Measurements from ENCODE around the gene DCBLD1. TPM values are rescaled to one million over a fixed set of nuclear protein-coding genes. Genes with fewer than 3 reads are reported as not detected.

The DCBLD1 gene
- total RNA-seq, 1 experiment from 2014 or later, result 19.5 TPM

GRCh38 chr6:117506907-117507306 is 24.4 kb downstream of the DCBLD1 start:
- Histone ChIP-seq H3K9ac (ENCODE audit: low read length) (no peak overlapping the region), H3K4me2 (ENCODE audit: low read length) (no peak overlapping the region), H3K9me3 (ENCODE audit: control insufficient read depth in 1 of 2, insufficient read depth in 1 of 2, low read depth in 1 of 2, low read length in 2 of 2) (no peaks in the 10 kb centered on the region), H3K9me2 (ENCODE audit: insufficient read depth) (no peaks in the 10 kb centered on the region), H3K36me3 (ENCODE audit: control insufficient read depth in 1 of 2, insufficient read depth in 2 of 2, low read length in 2 of 2) (peaks cover 3 to 14% of the 10 kb centered on the region in 2 experiments; a peak in 2 of 4 replicates), H3K4me1 (ENCODE audit: control insufficient read depth in 1 of 2, insufficient read depth in 2 of 2, low read length in 2 of 2) (no peaks in the 10 kb centered on the region; a peak in 1 of 4 replicates), H3K79me2 (ENCODE audit: insufficient read depth, low read length) (peaks cover 9% of the 10 kb centered on the region), H3K27ac (ENCODE audit: low read depth, low read length) (no peak overlapping the region), H3K27me3 (ENCODE audit: insufficient read depth, low read length) (no peaks in the 10 kb centered on the region), H4K20me1 (ENCODE audit: insufficient read depth) (no peaks in the 10 kb centered on the region), H2AFZ (ENCODE audit: low read depth, low read length, poor library complexity, severe bottlenecking) (no peak overlapping the region), H3K4me3 (replicated peaks in 1 of 2; ENCODE audit: low read depth in 1 of 2, low read length in 2 of 2) (no peak overlapping the region)
- DNase-seq (ENCODE audit: low read depth, low spot score) (no peak), ATAC-seq (no peak)
- POLR2A ChIA-PET, result no interaction called here
- TF ChIP-seq RAD21 (IDR thresholded peaks at IDR 0.05; ENCODE audit: low read depth), result no peak
- TF ChIP-seq REST (IDR thresholded peaks at IDR 0.05; ENCODE audit: low read depth), result no peak
- TF ChIP-seq ELF1 (IDR thresholded peaks at IDR 0.05; ENCODE audit: borderline replicate concordance, low read depth), result no peak
- no peak for TF ChIP-seq ZFX (IDR thresholded peaks at IDR 0.05)
- no peak for TF ChIP-seq EGR1 (IDR thresholded peaks at IDR 0.05; ENCODE audit: low read depth)
- no peak for TF ChIP-seq SRF (IDR thresholded peaks at IDR 0.05; ENCODE audit: low read depth)
- TF ChIP-seq POLR2AphosphoS5 (IDR thresholded peaks at IDR 0.05; ENCODE audit: low read depth, low read length), result no peak
- TF ChIP-seq CEBPB (IDR thresholded peaks at IDR 0.05; ENCODE audit: low read depth), result no peak
- no peak for TF ChIP-seq EZH2phosphoT487 (IDR thresholded peaks at IDR 0.05; ENCODE audit: borderline replicate concordance)
- no peak for TF ChIP-seq SIN3A (IDR thresholded peaks at IDR 0.05; ENCODE audit: low read depth)
- TF ChIP-seq POLR2A (IDR thresholded peaks at IDR 0.05; ENCODE audit: borderline replicate concordance, extremely low read depth, insufficient read depth, insufficient read length), result no peak
- no peak for TF ChIP-seq ATF3 (IDR thresholded peaks at IDR 0.05)
- no peak for TF ChIP-seq YY1 (IDR thresholded peaks at IDR 0.05; ENCODE audit: extremely low read depth, insufficient replicate concordance, low read depth, low read length)
- TF ChIP-seq CBX3 (IDR thresholded peaks at IDR 0.05; ENCODE audit: low read depth), result no peak
- TF ChIP-seq EZH2 (IDR thresholded peaks at IDR 0.05), result no peak
- TF ChIP-seq CTCF (IDR thresholded peaks at IDR 0.05 in 2 of 3, conservative IDR thresholded peaks at IDR 0.05 in 1 of 3; ENCODE audit: borderline replicate concordance in 1 of 3, insufficient read depth in 1 of 3, low read depth in 2 of 3, low read length in 2 of 3), result no peak
- TF ChIP-seq FOSL1 (IDR thresholded peaks at IDR 0.05; ENCODE audit: low read depth), result no peak
- TF ChIP-seq MAX (IDR thresholded peaks at IDR 0.05), result no peak
- TF ChIP-seq SP1 (IDR thresholded peaks at IDR 0.05; ENCODE audit: low read depth), result no peak
- BruUV-seq (replicated peaks), result no TSS peak
- RAD21 ChIA-PET (ENCODE audit: low non-redundant PET in 1 of 2, low total read pairs in 2 of 2, uncharacterized antibody in 2 of 2, unreplicated experiment in 2 of 2), result no interaction called here
- CTCF ChIA-PET, result no interaction called here
- intact Hi-C loops (cut with micrococcal nuclease), result no loop called here
